A673 (cell line): ENCODE data around the gene HAGH.

ENCODE experiments used
- EZH2 ChIP-seq: fragments of 200-600 bp; sonication (generic); IDR thresholded peaks from 2 replicates; pipeline ENCODE4 v1.6.1; 2017; ENCODE audit warnings: borderline replicate concordance, low read depth, mild to moderate bottlenecking, mixed read lengths, antibody characterized with exemption, low read length; ENCODE audit not compliant: poor library complexity, severe bottlenecking
- TF ChIP-seq, protein P1 (sequence below): fragments of 300-800, 200-600 bp; sonication (generic); conservative IDR thresholded peaks from 2 replicates; pipeline ENCODE4 v1.5.1; 2017; ENCODE audit warnings: low read depth, mild to moderate bottlenecking, antibody characterized with exemption, low read length, moderate library complexity, mixed read lengths

GRCh38 chr16:1766701-1767100, 59.9 kb downstream of the HAGH start:
- TF ChIP-seq, protein P1, sequence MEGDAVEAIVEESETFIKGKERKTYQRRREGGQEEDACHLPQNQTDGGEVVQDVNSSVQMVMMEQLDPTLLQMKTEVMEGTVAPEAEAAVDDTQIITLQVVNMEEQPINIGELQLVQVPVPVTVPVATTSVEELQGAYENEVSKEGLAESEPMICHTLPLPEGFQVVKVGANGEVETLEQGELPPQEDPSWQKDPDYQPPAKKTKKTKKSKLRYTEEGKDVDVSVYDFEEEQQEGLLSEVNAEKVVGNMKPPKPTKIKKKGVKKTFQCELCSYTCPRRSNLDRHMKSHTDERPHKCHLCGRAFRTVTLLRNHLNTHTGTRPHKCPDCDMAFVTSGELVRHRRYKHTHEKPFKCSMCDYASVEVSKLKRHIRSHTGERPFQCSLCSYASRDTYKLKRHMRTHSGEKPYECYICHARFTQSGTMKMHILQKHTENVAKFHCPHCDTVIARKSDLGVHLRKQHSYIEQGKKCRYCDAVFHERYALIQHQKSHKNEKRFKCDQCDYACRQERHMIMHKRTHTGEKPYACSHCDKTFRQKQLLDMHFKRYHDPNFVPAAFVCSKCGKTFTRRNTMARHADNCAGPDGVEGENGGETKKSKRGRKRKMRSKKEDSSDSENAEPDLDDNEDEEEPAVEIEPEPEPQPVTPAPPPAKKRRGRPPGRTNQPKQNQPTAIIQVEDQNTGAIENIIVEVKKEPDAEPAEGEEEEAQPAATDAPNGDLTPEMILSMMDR: no peak
- no peak for TF ChIP-seq EZH2
